CD14-positive monocyte (primary cell): Measurements from ENCODE around the gene EIF2S1. TPM values are rescaled to one million over a fixed set of nuclear protein-coding genes. Genes with fewer than 3 reads are reported as not detected.

Experiments used
- DNase-seq, 3 donors: peaks; one replicate each; pipeline ENCODE4 v3.0.0-alpha.2; 2011 to 2022
- H2AFZ ChIP-seq: 2 replicates; pipeline ENCODE4 v1.6.0; 2012; ENCODE audit warnings: mild to moderate bottlenecking, low read depth, low read length, inconsistent platforms; ENCODE audit not compliant: insufficient read depth, poor library complexity, severe bottlenecking
- H3K27ac ChIP-seq, 2 donors: 1 replicate in 1 of 2; 2 replicates in 1 of 2; pipeline ENCODE4 v1.5.1; 2012 to 2013; ENCODE audit warnings: low read length in 2 of 2, control low read depth in 1 of 2, inconsistent platforms in 1 of 2, low read depth in 1 of 2, mild to moderate bottlenecking in 1 of 2
- H3K27me3 ChIP-seq, 2 donors: one replicate each; pipeline versions ENCODE4 v1.6.0 to v1.6.1; 2011 to 2013; ENCODE audit warnings: low read length in 2 of 2; ENCODE audit not compliant: control insufficient read depth in 2 of 2, insufficient read depth in 2 of 2
- H3K36me3 ChIP-seq, 2 donors: replicated peaks in 1 of 2; 1 replicate in 1 of 2; 2 replicates in 1 of 2; pipeline versions ENCODE4 v1.5.1 to v1.6.1; 2012 to 2013; ENCODE audit warnings: low read length in 2 of 2, control low read depth in 1 of 2, inconsistent platforms in 1 of 2, mild to moderate bottlenecking in 1 of 2; ENCODE audit not compliant: insufficient read depth in 2 of 2, control insufficient read depth in 1 of 2
- H3K4me1 ChIP-seq, 2 donors: 1 replicate in 1 of 2; 2 replicates in 1 of 2; pipeline versions ENCODE4 v1.5.1 to v1.6.1; 2012 to 2013; ENCODE audit warnings: low read length in 2 of 2, control low read depth in 1 of 2, inconsistent platforms in 1 of 2, mild to moderate bottlenecking in 1 of 2, moderate library complexity in 1 of 2; ENCODE audit not compliant: insufficient read depth in 2 of 2, control insufficient read depth in 1 of 2
- H3K4me2 ChIP-seq: replicated peaks from 2 replicates; pipeline ENCODE3; 2012; ENCODE audit warnings: low read length, moderate library complexity, mild to moderate bottlenecking; ENCODE audit not compliant: poor library complexity, severe bottlenecking; ENCODE audit errors: extremely low read depth
- H3K4me3 ChIP-seq, 3 experiments: fragments of 200-600 bp in 1 of 3; sonication (generic) in 1 of 3; replicated peaks in 1 of 3; 1 replicate in 2 of 3; 2 replicates in 1 of 3; pipeline ENCODE4 v1.5.1; 2011 to 2013; ENCODE audit warnings: low read length in 3 of 3, mild to moderate bottlenecking in 3 of 3, control low read depth in 2 of 3, low read depth in 2 of 3, inconsistent platforms in 1 of 3, moderate library complexity in 1 of 3
- H3K79me2 ChIP-seq: 2 replicates; pipeline ENCODE4 v1.6.0; 2012; ENCODE audit warnings: mild to moderate bottlenecking, control low read depth, inconsistent platforms, low read length, moderate library complexity; ENCODE audit not compliant: insufficient read depth
- H3K9ac ChIP-seq: 2 replicates; pipeline ENCODE4 v1.6.0; 2017; ENCODE audit warnings: low read length, mild to moderate bottlenecking; ENCODE audit not compliant: insufficient read depth, poor library complexity, severe bottlenecking
- H3K9me3 ChIP-seq, 2 donors: replicated peaks in 1 of 2; 1 replicate in 1 of 2; 2 replicates in 1 of 2; pipeline versions ENCODE4 v1.5.1 to v1.6.1; 2012 to 2013; ENCODE audit warnings: low read length in 2 of 2, control low read depth in 1 of 2; ENCODE audit not compliant: control insufficient read depth in 1 of 2, insufficient read depth in 1 of 2
- H4K20me1 ChIP-seq: 2 replicates; pipeline ENCODE4 v1.6.0; 2012; ENCODE audit warnings: mild to moderate bottlenecking, low read length, control low read depth, moderate library complexity; ENCODE audit not compliant: insufficient read depth
- H3K27ac Mint-ChIP-seq, 7 donors: one replicate each; pipeline ENCODE4 v1.8.0; 2020; ENCODE audit warnings: mild to moderate bottlenecking in 7 of 7, mixed read lengths in 7 of 7, moderate library complexity in 6 of 7, inconsistent platforms in 2 of 7
- H3K27me3 Mint-ChIP-seq, 3 donors: one replicate each; pipeline ENCODE4 v1.8.0; 2021 to 2022; ENCODE audit warnings: low read depth in 3 of 3, mild to moderate bottlenecking in 3 of 3, mixed read lengths in 3 of 3, moderate library complexity in 3 of 3, inconsistent platforms in 1 of 3
- H3K36me3 Mint-ChIP-seq, 2 donors: one replicate each; pipeline ENCODE4 v1.8.0; 2020; ENCODE audit warnings: mixed read lengths in 2 of 2, inconsistent platforms in 1 of 2, mild to moderate bottlenecking in 1 of 2
- H3K4me1 Mint-ChIP-seq: one replicate; pipeline ENCODE4 v1.8.0; 2020; ENCODE audit warnings: mild to moderate bottlenecking, mixed read lengths
- H3K4me3 Mint-ChIP-seq, 2 donors: one replicate each; pipeline ENCODE4 v1.8.0; 2020; ENCODE audit warnings: mild to moderate bottlenecking in 2 of 2, mixed read lengths in 2 of 2, moderate library complexity in 1 of 2
- H3K9me3 Mint-ChIP-seq, 7 donors: one replicate each; pipeline ENCODE4 v1.8.0; 2020 to 2022; ENCODE audit warnings: mixed read lengths in 7 of 7, mild to moderate bottlenecking in 6 of 7, moderate library complexity in 6 of 7, inconsistent platforms in 2 of 7
- WGBS: methylation state at CpG from one replicate; pipeline ENCODE4 v1.1.5; 2013; ENCODE audit warnings: missing lambda C conversion rate; ENCODE audit not compliant: insufficient coverage; 5-methylcytosine and 5-hydroxymethylcytosine counted together
- intact Hi-C, 2 donors: fragments of 100-400 bp; cut with micrococcal nuclease; formaldehyde crosslinking; loops; one replicate each; pipeline versions ENCODE4 v1.15.0 to v1.15.1; 2023
- polyA plus RNA-seq, 3 donors: library from polyadenylated mRNA; depleted of rRNA in 1 of 3; unstranded in 2 of 3; stranded (reverse) in 1 of 3; fragments of 300-500 nt in 2 of 3; fragments of >200 nt in 1 of 3; fragmentation: Illumina TruSeq in 2 of 3; gene quantifications; 1 replicate in 2 of 3; 2 replicates in 1 of 3; pipeline ENCODE4 v1.2.3, GENCODE V29; 2012 to 2021
- TF ChIP-seq, protein P1 (sequence below): fragments of 200-600 bp; IDR thresholded peaks from one replicate; pipeline ENCODE4 v1.8.0; 2022; ENCODE audit warnings: antibody characterized with exemption, mild to moderate bottlenecking

Gene EIF2S1
- polyA plus RNA-seq, 3 donors: 21.9 to 111 (median 110) TPM

DNA sequence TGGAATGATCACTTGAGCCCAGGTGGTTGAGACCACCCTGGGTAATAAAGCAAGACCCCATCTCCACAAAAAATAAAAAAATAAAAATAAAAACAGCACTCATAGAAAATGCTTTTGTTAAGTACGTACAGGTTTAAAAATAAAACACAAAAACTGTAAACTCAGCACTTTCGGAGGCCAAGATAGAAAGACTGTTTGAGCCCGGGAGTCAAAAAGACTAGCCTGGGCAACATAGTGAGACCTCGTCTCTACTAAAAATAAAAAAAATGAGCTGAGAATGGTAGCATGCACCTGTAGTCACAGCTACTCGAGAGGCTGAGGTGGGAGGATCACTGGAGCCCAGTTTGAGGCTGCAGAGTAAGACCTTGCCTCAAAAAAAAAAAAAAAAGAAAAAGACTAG lies 8.1 kb upstream of the EIF2S1 start:
- H3K4me3 Mint-ChIP-seq: no peak overlapping the region
- H3K27me3 ChIP-seq: no peaks in the 10 kb centered on the region
- WGBS: 100% methylated on average over 3 of the region's 5 CpGs
- H3K36me3 Mint-ChIP-seq: peaks cover 49 to 67% of the 10 kb centered on the region in 2 donors
- peaks cover 41% of the 10 kb centered on the region for H3K79me2 ChIP-seq
- TF ChIP-seq, protein P1, sequence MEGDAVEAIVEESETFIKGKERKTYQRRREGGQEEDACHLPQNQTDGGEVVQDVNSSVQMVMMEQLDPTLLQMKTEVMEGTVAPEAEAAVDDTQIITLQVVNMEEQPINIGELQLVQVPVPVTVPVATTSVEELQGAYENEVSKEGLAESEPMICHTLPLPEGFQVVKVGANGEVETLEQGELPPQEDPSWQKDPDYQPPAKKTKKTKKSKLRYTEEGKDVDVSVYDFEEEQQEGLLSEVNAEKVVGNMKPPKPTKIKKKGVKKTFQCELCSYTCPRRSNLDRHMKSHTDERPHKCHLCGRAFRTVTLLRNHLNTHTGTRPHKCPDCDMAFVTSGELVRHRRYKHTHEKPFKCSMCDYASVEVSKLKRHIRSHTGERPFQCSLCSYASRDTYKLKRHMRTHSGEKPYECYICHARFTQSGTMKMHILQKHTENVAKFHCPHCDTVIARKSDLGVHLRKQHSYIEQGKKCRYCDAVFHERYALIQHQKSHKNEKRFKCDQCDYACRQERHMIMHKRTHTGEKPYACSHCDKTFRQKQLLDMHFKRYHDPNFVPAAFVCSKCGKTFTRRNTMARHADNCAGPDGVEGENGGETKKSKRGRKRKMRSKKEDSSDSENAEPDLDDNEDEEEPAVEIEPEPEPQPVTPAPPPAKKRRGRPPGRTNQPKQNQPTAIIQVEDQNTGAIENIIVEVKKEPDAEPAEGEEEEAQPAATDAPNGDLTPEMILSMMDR: no peak
- no peak overlapping the region for H3K4me2 ChIP-seq
- no peak overlapping the region for H3K4me3 ChIP-seq
- no peak overlapping the region for H3K27ac ChIP-seq
- H3K36me3 ChIP-seq: peaks cover 58 to 62% of the 10 kb centered on the region in 2 donors
- peaks cover 6% of the 10 kb centered on the region for H3K4me1 Mint-ChIP-seq
- H3K9me3 ChIP-seq: no peaks in the 10 kb centered on the region
- DNase-seq: no peak
- H3K4me1 ChIP-seq: no peaks in the 10 kb centered on the region
- intact Hi-C loops: no loop called here
- no peak overlapping the region for H3K9ac ChIP-seq
- H4K20me1 ChIP-seq: peaks cover 13% of the 10 kb centered on the region
- H2AFZ ChIP-seq: no peak overlapping the region
- no peaks in the 10 kb centered on the region for H3K27me3 Mint-ChIP-seq
- H3K27ac Mint-ChIP-seq: no peak overlapping the region
- H3K9me3 Mint-ChIP-seq: no peaks in the 10 kb centered on the region

GRCh38 chr14:67357186-67357968 lies 2.8 kb upstream of the EIF2S1 start:
- Histone ChIP-seq H3K36me3 (peaks cover 7 to 9% of the 10 kb centered on the region in 2 donors), H3K79me2 (peaks cover 84% of the 10 kb centered on the region), H3K4me1 (peaks cover 17 to 33% of the 10 kb centered on the region in 2 donors), H3K4me3 (no peak overlapping the region), H2AFZ (no peak overlapping the region), H3K4me2 (no peak overlapping the region), H3K27me3 (no peaks in the 10 kb centered on the region), H3K27ac (peak overlapping the region in 1 of 2 donors; percentile 2), H3K9ac (no peak overlapping the region), H3K9me3 (no peaks in the 10 kb centered on the region), H4K20me1 (peaks cover 23% of the 10 kb centered on the region)
- Mint-ChIP-seq H3K36me3 (peaks cover 9 to 16% of the 10 kb centered on the region in 2 donors), H3K27ac (peak overlapping the region in 3 of 7 donors; percentile 7 to 95 (median 66)), H3K4me1 (peaks cover 39% of the 10 kb centered on the region), H3K27me3 (no peaks in the 10 kb centered on the region), H3K4me3 (no peak overlapping the region), H3K9me3 (peaks cover 0 to 2% (median 0%) of the 10 kb centered on the region in 7 donors)
- WGBS: no CpG with 5 or more reads among the region's 4 CpGs
- intact Hi-C loops: loop anchor here in 1 of 2 donors (5.0 kb wide), 1 partner anchor 115 kb away; the partner anchor contains the start of gene PALS1
- TF ChIP-seq, protein P1: no peak
- DNase-seq: no peak
